GM18858 (cell line): ENCODE results near the gene PRAMEF8.
"Not testable (repeated sequence)": the region's sequence is repeated elsewhere in the genome, so short reads cannot be mapped to it uniquely, and the experiment has no call there.

Experiments
- ATAC-seq: cut with Tn5 transposase; IDR thresholded peaks from one replicate; pipeline ENCODE4 v1.9.1; 2021; ENCODE audit not compliant: unreplicated experiment

Gene PRAMEF8

GRCh38 chr1:13285037-13285436 is at the start of gene PRAMEF8:
Gene PRAMEF8 (minus strand): TSS chr1:13285137. CDS start chr1:13284091, 1,046 bp downstream.
- not testable (repeated sequence) for ATAC-seq

GRCh38 chr1:13315281-13315680 is 30.3 kb upstream of the PRAMEF8 start, which contains the start of gene PRAMEF15:
Gene PRAMEF15 (plus strand): TSS chr1:13315581. CDS start chr1:13318408, 2,827 bp downstream.
- not testable (repeated sequence) for ATAC-seq

DNA sequence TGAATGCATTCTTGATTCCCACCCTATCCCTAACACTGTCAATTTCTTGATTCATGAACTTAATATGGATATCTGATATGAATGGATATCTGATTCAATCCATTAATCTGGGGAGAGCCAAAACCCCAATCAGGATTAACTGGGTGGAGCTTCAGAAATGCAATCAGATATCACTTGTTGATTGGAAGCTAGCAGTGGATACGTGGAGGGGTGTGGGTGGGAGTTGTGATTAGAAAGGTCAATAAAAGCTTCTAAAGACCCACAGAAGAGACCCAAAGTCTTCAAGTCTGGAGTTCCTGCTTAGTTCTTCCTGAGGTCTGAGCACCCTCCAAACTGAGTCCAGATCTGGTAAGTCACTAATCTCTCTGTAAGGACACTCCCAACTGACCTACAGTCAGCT is 18.3 kb upstream of the PRAMEF8 start, which contains the start of gene PRAMEF33:
PRAMEF33 (plus strand) TSS at position 301 of the 400 bp plus-strand sequence. CDS start 2,416 bp downstream, outside the sequence.
- ATAC-seq = not testable (repeated sequence)

GRCh38 chr1:13302197-13302596 is 17.3 kb upstream of the PRAMEF8 start:
- ATAC-seq = not testable (repeated sequence)

DNA sequence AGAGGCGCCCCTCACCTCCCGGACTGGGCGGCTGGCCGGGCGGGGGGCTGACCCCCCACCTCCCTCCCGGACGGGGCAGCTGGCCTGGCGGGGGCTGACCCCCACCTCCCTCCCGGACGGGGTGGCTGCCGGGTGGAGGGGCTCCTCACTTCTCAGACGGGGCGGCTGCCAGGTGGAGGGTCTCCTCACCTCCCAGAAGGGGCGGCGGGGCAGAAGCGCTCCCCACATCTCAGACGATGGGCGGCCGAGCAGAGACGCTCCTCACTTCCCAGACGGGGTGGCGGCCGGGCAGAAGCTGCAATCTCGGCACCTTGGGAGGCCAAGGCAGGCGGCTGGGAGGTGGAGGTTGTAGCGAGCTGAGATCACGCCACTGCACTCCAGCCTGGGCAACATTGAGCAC is 13.8 kb upstream of the PRAMEF8 start:
- ATAC-seq = not testable (repeated sequence)

- not testable (repeated sequence) for ATAC-seq
Observed at GRCh38 chr1:13297216-13297931, 12.4 kb upstream of the PRAMEF8 start.

DNA sequence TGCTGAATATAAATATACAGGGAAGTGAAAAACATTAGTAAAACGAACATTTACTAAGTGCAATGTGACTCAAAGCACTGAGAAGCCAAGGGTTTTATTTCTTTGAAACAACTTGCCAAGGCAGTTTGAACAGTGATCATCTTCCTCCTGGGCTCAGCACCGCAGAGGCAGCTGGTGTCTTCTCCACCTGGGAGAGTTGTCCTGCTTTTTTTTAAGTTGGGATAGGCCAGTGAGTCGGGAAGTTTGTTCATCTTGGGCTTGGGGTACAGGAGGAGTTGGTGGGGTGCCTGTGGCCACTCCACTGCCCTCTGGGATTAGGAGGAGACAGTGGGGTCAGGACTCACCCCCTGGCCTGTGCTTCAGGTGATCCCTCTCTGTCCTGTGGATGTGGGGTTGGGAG is 4.1 kb upstream of the PRAMEF8 start:
- not testable (repeated sequence) for ATAC-seq

DNA sequence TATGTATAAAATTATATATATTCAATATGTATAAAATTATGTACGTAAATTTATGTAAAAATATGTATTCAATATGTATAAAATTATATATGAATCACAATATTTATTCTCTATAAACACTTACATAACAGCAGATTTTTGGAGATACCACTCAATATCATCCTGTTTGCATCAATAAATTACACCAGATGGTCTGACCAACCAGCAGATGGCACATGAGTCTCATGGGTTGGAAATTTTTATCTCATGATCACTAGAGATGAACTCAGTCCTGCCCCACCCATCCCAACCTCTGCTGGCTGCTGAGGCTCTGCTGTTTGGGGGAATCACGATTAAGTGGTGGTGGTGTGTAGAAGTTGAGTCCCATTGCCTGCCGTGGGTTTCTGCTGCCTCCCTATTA is 5.3 kb downstream of the PRAMEF8 start:
- not testable (repeated sequence) for ATAC-seq

GRCh38 chr1:13277016-13277415 is 7.9 kb downstream of the PRAMEF8 start:
- not testable (repeated sequence) for ATAC-seq

DNA sequence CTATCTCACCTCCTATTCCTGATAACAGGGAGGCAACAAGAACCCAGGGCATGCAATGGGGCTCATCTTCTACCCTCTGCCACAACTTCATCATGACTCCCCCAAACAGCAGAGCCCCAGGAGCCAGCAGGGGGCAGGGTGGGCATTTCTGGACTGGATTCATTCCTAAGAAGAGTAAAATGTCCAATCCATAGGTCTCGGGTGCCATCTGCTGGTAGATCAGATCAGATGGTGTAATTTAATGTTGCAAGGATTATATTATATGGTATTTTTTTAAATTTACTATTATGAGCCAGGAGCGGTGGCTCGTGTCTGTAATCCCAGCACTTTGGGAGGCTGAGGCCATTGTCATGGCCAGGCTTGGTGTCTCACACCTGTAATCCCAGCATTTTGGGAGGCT is 19.8 kb downstream of the PRAMEF8 start:
- ATAC-seq = not testable (repeated sequence)

- not testable (repeated sequence) for ATAC-seq
Observed at GRCh38 chr1:13253898-13254297, 31.0 kb downstream of the PRAMEF8 start, which contains the start of gene PRAMEF5. Gene PRAMEF5 (plus strand): TSS chr1:13254198. CDS start chr1:13259269, 5,071 bp downstream.

DNA sequence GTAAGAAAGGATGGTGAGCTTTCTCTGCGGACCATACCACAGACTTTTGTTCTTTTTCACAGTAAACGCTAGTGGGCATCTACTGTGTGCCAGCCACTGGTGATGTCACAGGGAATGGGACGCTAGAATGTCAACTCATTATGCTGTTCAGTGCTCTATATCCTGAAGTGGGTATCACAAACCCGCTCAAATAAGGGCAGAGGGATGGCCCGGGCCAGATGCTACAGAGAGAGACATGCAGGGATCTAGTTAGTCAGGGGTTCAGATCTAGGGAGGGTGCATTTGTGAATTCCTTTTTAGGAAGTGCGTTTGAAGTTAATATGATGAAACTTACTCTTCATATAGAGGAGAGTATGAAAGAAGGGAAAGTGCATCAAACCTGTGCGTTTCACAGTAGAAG is 37.8 kb downstream of the PRAMEF8 start:
- ATAC-seq = not testable (repeated sequence)

DNA sequence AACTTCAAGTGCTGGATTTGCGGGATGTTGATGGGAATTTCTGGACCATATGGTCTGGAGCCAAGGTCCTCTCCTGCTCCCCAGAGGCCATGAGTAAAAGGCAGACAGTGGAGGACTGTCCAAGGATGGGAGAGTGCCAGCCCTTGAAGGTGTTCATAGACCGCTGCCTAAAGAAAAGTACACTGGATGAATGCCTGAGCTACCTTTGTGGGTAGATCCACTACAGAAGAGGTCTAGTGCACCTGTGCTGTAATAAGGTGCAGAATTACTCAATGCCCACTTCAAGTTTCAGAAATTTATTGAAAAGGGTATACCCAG is 38.4 kb downstream of the PRAMEF8 start:
- ATAC-seq = not testable (repeated sequence)

DNA sequence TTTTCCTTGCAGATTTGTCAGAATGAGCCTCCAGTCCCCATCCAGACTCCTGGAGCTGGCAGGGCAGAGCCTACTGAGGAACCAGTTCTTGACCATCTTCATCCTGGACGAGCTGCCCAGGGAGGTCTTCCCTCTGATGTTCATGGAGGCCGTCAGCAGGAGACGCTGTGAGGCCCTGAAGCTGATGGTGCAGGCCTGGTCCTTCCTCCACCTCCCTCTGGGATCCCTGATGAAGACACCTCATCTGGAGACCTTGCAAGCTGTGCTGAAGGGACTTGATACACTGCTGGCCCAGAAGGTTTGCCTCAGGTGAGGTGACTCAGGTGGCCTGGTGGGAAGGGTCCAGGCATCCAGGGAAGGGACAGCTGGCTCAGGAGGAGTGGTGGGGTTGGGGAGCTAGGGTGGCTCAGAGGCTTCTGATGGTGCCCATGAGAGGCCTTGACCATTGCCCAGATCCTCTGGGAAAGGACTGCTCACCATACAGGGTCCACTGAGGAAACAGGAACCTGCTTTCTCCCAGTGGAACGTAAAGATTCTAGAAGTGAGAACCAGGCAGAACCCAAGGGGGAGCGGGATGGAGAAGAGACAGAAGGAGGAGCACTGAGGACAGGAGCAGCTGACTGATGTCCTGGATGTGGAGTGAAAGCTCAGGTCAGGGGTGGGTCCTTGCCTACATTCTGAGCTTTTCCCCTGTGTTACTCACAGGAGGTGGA is 38.9 kb downstream of the PRAMEF8 start:
- ATAC-seq = not testable (repeated sequence)

DNA sequence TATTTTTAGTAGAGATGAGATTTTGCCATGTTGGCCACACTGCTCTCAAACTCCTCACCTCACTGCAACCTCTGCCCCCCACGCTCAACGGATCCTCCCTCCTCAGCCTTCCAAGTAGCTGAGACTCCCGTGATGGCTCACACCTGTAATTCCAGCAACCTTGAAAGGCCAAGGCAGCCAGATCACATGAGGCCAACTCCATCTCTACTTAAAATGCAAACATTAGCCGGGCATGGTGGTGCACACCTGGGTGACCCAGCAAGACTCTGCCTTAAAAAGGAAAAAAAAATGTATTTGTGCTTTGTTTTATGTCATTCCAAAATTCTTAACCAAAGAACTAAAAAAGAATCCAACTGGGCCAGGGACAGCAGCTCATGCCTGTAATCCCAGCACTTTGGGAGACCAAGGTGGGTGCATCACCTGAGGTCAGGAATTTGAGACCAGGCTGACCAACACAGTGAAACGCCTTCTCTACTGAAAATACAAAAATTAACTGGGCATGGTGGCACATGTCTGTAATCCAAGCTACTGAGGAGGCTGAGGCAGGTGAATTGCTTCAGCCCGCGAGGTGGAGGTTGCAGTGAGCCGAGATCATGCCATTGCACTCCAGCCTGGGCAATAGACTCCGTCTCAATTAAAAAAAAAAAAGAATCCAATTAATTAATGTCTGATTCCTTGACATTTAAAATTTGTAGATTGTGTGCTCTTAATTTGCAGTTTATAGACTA is 41.2 kb downstream of the PRAMEF8 start:
- ATAC-seq = not testable (repeated sequence)

- not testable (repeated sequence) for ATAC-seq
Observed at GRCh38 chr1:13239633-13240032, 45.3 kb downstream of the PRAMEF8 start.

DNA sequence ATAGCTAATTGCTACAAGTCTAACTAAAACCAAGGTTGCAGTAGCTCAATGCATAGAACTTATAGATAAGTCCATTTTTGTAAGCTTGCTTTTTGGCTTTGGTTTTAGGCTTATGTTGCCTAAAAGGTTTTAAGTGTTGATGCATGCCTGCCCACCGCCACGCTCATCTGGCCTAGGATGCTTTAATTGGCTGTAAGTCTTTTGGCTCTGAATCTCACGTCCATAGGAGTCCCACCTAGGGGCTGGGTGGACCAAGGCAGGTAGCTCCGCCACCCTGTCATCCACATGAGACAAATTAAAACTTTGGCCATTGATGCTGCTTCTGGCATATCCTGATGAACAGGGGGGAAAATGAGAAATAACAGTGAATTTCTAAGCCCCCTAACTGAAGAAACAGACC is 47.4 kb downstream of the PRAMEF8 start:
- not testable (repeated sequence) for ATAC-seq

DNA sequence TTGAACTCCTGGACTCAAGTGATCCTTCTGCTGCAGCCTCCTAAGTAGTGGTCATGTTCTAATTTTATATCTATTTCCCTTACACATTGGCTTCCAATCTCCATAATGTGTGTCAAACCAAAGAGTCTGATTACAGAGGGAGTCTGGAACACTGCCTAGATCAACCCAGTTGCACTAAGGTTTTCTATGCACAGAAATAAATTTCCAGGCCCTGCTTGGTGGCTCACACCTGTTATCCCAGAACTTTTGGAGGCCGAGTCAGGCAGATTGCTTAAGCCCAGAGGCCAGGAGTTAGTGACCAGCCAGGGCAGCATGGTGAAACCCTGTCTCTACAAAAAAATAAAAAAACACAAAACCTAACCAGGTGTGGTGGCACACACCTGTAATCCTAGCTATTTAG is 50.9 kb downstream of the PRAMEF8 start:
- ATAC-seq = not testable (repeated sequence)

DNA sequence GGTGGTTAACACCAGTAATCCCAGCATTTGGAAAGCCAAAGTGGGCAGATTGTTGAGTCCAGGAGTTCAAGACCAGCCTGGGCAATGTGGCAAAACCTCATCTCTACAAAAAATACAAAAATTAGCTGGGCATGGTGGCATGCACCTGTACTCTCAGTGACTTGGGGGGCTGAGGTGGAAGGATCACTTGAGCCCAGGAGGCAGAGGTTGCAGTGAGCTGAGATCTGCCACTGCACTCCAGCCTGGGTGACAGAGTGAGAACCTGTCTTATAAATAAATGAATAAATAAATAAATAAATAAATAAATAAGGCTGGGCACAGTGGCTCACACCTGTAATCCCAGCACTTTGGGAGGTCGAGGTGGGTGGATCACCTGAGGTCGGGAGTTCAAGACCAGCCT is 52.9 kb downstream of the PRAMEF8 start:
- not testable (repeated sequence) for ATAC-seq
